ENCODE results near the gene CHST9.
"Not testable (repeated sequence)": the region's sequence is repeated elsewhere in the genome, so short reads cannot be mapped to it uniquely, and the experiment has no call there.

Gene CHST9

GRCh38 chr18:26993568-26993967, 191.5 kb downstream of the CHST9 start:
- DNase-seq, result no peak

GRCh38 chr18:26992926-26993325, 192.2 kb downstream of the CHST9 start:
- DNase-seq, result no peak

- DNase-seq, result no peak
Observed at GRCh38 chr18:26989842-26990241, 195.3 kb downstream of the CHST9 start.

- no peak for DNase-seq
Observed at GRCh38 chr18:26981360-26982082, 203.6 kb downstream of the CHST9 start.

- DNase-seq, result no peak
Observed at GRCh38 chr18:26978812-26979341, 206.2 kb downstream of the CHST9 start.

- DNase-seq, result no peak
Observed at GRCh38 chr18:26977781-26978180, 207.3 kb downstream of the CHST9 start.

GRCh38 chr18:26976206-26976605, 208.9 kb downstream of the CHST9 start:
- no peak for DNase-seq

GRCh38 chr18:26972549-26972948, 212.6 kb downstream of the CHST9 start:
- not testable (repeated sequence) for DNase-seq

- DNase-seq, result no peak
Observed at GRCh38 chr18:26971409-26971808, 213.7 kb downstream of the CHST9 start.

- no peak for DNase-seq
Observed at GRCh38 chr18:26970637-26971036, 214.5 kb downstream of the CHST9 start.

GRCh38 chr18:26965206-26965605, 219.9 kb downstream of the CHST9 start:
- DNase-seq, result no peak

- DNase-seq, result no peak
Observed at GRCh38 chr18:26963292-26963691, 221.8 kb downstream of the CHST9 start.

GRCh38 chr18:26961839-26962238, 223.3 kb downstream of the CHST9 start:
- DNase-seq, result no peak

GRCh38 chr18:26960911-26961310, 224.2 kb downstream of the CHST9 start:
- no peak for DNase-seq

- DNase-seq, result no peak
Observed at GRCh38 chr18:26956863-26957262, 228.2 kb downstream of the CHST9 start.

GRCh38 chr18:26948703-26949102, 236.4 kb downstream of the CHST9 start:
- DNase-seq, result no peak

- DNase-seq, result no peak
Observed at GRCh38 chr18:26943906-26944305, 241.2 kb downstream of the CHST9 start.

GRCh38 chr18:26941584-26941983, 243.5 kb downstream of the CHST9 start:
- DNase-seq, result no peak

- DNase-seq, result no peak
Observed at GRCh38 chr18:26940744-26941398, 244.2 kb downstream of the CHST9 start.

GRCh38 chr18:26931659-26932058, 253.4 kb downstream of the CHST9 start:
- no peak for DNase-seq

GRCh38 chr18:26930630-26931029, 254.5 kb downstream of the CHST9 start:
- DNase-seq, result no peak

GRCh38 chr18:26928670-26929313, 256.3 kb downstream of the CHST9 start:
- DNase-seq, result no peak

GRCh38 chr18:26927822-26928221, 257.3 kb downstream of the CHST9 start:
- not testable (repeated sequence) for DNase-seq

Data from NCI-H1694 treated with DMSO at 0.1 percent for 48 hours (cell line).